ENCODE data around the gene TNS3.

The TNS3 gene

DNA sequence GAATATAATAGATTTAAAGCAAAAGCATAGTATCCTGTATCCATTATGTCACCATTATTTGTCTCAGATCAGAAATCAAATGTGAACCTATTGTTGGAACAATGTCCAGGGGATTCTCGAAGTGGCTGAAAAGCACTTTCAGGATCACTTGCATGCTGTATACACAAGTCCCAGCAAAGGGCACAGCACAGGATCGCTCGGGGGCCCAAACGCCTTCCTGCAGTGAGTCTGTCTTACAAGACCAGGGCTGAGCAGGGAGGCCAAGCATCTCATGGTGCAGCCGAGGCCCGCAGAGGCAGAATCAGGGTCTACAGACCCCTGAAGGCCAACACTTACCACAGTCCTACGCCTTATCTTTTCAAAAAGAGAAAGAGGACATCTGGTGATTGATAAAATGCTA, 92.3 kb downstream of the TNS3 start:
- peak overlapping the region; percentile 79 for H3K27ac Mint-ChIP-seq
- H3K4me1 Mint-ChIP-seq: peaks cover 94% of the 10 kb centered on the region

GRCh38 chr7:47488969-47489342, 93.0 kb downstream of the TNS3 start:
- Mint-ChIP-seq H3K9me3 (peaks cover 4% of the 10 kb centered on the region), H3K4me3 (no peak overlapping the region), H3K36me3 (ENCODE audit: low read depth) (peaks cover 17% of the 10 kb centered on the region), H3K27me3 (ENCODE audit: low read depth, poor library complexity) (no peaks in the 10 kb centered on the region), H3K4me1 (peaks cover 87% of the 10 kb centered on the region), H3K27ac (peak overlapping the region; percentile 79)
- DNase-seq: no peak
- TF ChIP-seq CTCF (IDR thresholded peaks at IDR 0.05): no peak

More for the DNA sequence above, 92.3 kb downstream of the TNS3 start:
- Mint-ChIP-seq H3K4me3 (no peak overlapping the region), H3K9me3 (peaks cover 4% of the 10 kb centered on the region), H3K36me3 (ENCODE audit: low read depth) (peaks cover 14% of the 10 kb centered on the region), H3K27me3 (ENCODE audit: low read depth, poor library complexity) (no peaks in the 10 kb centered on the region)
- no peak for DNase-seq
- TF ChIP-seq CTCF (IDR thresholded peaks at IDR 0.05): no peak

- H3K4me1 Mint-ChIP-seq: peaks cover 84% of the 10 kb centered on the region
- no peak overlapping the region for H3K4me3 Mint-ChIP-seq
Observed at GRCh38 chr7:47488201-47488968, 93.5 kb downstream of the TNS3 start.

GRCh38 chr7:47485640-47486435, 96.1 kb downstream of the TNS3 start:
- Mint-ChIP-seq H3K9me3 (peaks cover 10% of the 10 kb centered on the region), H3K27ac (no peak overlapping the region), H3K4me1 (peaks cover 82% of the 10 kb centered on the region), H3K36me3 (ENCODE audit: low read depth) (peaks cover 26% of the 10 kb centered on the region), H3K27me3 (ENCODE audit: low read depth, poor library complexity) (peaks cover 3% of the 10 kb centered on the region), H3K4me3 (no peak overlapping the region)
- TF ChIP-seq CTCF (IDR thresholded peaks at IDR 0.05): no peak
- no peak for DNase-seq

More at GRCh38 chr7:47488201-47488968, 93.5 kb downstream of the TNS3 start:
- H3K36me3 Mint-ChIP-seq (ENCODE audit: low read depth): peaks cover 20% of the 10 kb centered on the region
- TF ChIP-seq CTCF (IDR thresholded peaks at IDR 0.05): no peak
- peaks cover 4% of the 10 kb centered on the region for H3K9me3 Mint-ChIP-seq
- no peak for DNase-seq
- no peaks in the 10 kb centered on the region for H3K27me3 Mint-ChIP-seq (ENCODE audit: low read depth, poor library complexity)
- peak overlapping the region; percentile 95 for H3K27ac Mint-ChIP-seq

GRCh38 chr7:47484923-47485639, 96.8 kb downstream of the TNS3 start:
- no peak for TF ChIP-seq CTCF (IDR thresholded peaks at IDR 0.05)
- DNase-seq: no peak
- H3K4me1 Mint-ChIP-seq: peaks cover 84% of the 10 kb centered on the region
- H3K27ac Mint-ChIP-seq: no peak overlapping the region
- H3K4me3 Mint-ChIP-seq: no peak overlapping the region
- H3K9me3 Mint-ChIP-seq: peaks cover 10% of the 10 kb centered on the region
- peaks cover 26% of the 10 kb centered on the region for H3K36me3 Mint-ChIP-seq (ENCODE audit: low read depth)
- H3K27me3 Mint-ChIP-seq (ENCODE audit: low read depth, poor library complexity): peaks cover 3% of the 10 kb centered on the region

Data from nephron progenitor cell (in vitro differentiated cells).